GM10248 (cell line): ENCODE measurements around the gene FBXO21.
"Not testable (repeated sequence)": the region's sequence is repeated elsewhere in the genome, so short reads cannot be mapped to it uniquely, and the experiment has no call there.

Experiments used
- CTCF ChIA-PET: fragments of 300-600 bp; sonication (Branson Sonifier 250); formaldehyde crosslinking; extraction: SDS; loops from one replicate; lab custom pipeline; 2021; ENCODE audit warnings: antibody characterized with exemption; lab: Yijun Ruan, JAX
- POLR2A ChIA-PET: fragments of 350-650 bp; sonication (Branson Sonifier 250); formaldehyde crosslinking; extraction: SDS; loops from one replicate; lab custom pipeline; 2020; ENCODE audit warnings: antibody characterized with exemption; lab: Yijun Ruan, JAX
- DNase-seq: peaks from one replicate; pipeline ENCODE4 v3.0.0; 2012; ENCODE audit errors: extremely low spot score
- TF ChIP-seq, protein P1 (sequence below): IDR thresholded peaks from 2 replicates; pipeline ENCODE4 v1.5.1; 2012; ENCODE audit warnings: mild to moderate bottlenecking, low read depth; ENCODE audit errors: extremely low read depth, missing control alignments, control extremely low read depth

The FBXO21 gene

DNA sequence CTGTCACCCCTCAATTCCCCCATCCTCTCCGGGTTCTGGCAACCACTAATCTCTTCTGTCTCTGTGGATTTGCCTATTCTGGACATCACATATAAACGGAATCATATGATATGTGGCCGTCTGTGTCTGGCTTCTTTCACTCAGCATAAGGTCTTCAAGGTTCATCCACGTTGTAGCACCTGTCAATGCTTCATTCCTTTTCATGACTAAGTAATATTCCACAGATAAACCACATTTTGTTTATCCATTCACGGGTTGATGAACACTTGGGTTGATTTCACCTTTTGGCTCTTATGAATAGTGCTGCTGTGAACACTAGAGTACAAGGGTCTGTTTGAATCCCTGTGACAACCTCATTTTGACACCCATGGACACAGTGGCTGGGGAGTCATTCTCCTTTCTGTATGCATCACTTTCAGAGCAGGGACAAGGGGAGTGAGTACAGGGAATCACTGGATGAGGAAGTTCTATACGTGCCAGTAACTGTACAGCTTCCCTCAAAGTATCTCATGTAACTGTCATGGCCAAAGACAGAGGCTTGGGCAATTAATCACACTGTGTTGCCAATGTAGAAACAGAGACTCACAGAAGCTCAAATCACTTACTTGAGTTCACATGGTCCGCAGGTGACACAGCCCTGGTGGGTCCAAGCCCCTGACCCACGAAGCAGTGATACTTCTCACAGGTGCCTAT, 80.2 kb downstream of the FBXO21 start:
- TF ChIP-seq, protein P1, sequence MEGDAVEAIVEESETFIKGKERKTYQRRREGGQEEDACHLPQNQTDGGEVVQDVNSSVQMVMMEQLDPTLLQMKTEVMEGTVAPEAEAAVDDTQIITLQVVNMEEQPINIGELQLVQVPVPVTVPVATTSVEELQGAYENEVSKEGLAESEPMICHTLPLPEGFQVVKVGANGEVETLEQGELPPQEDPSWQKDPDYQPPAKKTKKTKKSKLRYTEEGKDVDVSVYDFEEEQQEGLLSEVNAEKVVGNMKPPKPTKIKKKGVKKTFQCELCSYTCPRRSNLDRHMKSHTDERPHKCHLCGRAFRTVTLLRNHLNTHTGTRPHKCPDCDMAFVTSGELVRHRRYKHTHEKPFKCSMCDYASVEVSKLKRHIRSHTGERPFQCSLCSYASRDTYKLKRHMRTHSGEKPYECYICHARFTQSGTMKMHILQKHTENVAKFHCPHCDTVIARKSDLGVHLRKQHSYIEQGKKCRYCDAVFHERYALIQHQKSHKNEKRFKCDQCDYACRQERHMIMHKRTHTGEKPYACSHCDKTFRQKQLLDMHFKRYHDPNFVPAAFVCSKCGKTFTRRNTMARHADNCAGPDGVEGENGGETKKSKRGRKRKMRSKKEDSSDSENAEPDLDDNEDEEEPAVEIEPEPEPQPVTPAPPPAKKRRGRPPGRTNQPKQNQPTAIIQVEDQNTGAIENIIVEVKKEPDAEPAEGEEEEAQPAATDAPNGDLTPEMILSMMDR, result no peak
- DNase-seq, result no peak
- CTCF ChIA-PET, result interaction anchor here (1.4 to 2.4 kb wide), 2 partner anchors 10 to 169 kb away, joined by 3 to 15 read pairs; no protein-coding TSS in a partner anchor
- POLR2A ChIA-PET, result no interaction called here

DNA sequence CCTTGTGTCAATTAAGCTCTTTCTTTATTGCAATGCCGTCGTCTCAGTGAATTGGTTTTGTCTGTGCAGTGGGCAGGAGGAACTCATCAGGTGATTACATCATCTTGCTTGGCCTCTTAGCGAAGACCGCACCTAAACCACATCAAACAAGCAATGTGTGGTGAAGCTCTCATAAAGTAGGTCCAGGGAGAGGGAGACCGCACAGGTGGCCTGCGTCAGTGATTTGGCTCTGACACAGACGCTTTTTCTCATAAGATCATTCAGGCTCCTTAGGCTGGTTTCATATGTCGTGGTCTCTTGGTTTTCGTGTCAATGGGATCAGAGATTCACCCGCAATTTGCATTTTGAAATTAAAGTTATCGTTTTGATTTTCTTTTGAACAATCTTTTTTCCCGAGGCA, 84.4 kb downstream of the FBXO21 start:
- CTCF ChIA-PET, result interaction anchor here (1.4 to 2.4 kb wide), 2 partner anchors 9 to 13 kb away, joined by 3 to 6 read pairs; no protein-coding TSS in a partner anchor
- TF ChIP-seq, protein P1, result no peak
- POLR2A ChIA-PET, result no interaction called here
- no peak for DNase-seq

DNA sequence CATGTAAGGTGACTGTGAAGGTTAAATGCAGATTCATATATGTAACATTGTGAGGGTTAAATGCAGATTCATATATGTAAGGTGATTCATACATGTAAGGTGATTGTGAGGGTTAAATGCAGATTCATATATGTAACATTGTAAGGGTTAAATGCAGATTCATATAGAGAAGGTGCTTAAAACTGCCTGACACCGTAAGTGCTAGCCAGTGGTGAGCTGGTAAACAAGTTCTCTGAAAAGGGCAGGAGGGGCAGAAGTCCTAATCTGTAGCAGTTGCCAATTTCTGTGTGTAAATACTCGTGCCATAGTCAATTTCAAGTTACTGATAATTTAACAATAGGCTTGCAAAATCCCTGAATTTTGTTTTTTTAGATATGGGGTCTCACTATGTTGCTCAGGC, 86.3 kb downstream of the FBXO21 start:
- DNase-seq, POLR2A ChIA-PET: not testable (repeated sequence)
- CTCF ChIA-PET, result interaction anchor here (1.6 kb wide), 1 partner anchor 16 kb away, joined by 5 read pairs; no protein-coding TSS in a partner anchor

DNA sequence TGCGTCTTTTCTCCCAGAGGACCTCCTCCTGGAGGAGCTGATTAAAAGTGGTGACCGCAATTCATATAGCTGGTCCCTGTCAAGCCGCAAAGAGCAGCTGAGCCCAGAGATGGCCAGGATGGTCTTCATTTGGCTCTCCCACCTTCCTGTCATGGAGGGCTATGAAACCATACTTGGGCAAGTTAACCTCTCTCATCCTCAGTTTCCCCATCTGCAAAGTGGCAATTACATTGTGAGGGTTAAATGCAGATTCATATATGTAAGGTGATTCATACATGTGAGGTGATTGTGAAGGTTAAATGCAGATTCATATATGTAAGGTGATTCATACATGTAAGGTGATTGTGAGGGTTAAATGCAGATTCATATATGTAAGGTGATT, 87.5 kb downstream of the FBXO21 start:
- ChIA-PET POLR2A (no interaction called here), CTCF (no interaction called here)
- DNase-seq, result no peak
- TF ChIP-seq, protein P1, result no peak

DNA sequence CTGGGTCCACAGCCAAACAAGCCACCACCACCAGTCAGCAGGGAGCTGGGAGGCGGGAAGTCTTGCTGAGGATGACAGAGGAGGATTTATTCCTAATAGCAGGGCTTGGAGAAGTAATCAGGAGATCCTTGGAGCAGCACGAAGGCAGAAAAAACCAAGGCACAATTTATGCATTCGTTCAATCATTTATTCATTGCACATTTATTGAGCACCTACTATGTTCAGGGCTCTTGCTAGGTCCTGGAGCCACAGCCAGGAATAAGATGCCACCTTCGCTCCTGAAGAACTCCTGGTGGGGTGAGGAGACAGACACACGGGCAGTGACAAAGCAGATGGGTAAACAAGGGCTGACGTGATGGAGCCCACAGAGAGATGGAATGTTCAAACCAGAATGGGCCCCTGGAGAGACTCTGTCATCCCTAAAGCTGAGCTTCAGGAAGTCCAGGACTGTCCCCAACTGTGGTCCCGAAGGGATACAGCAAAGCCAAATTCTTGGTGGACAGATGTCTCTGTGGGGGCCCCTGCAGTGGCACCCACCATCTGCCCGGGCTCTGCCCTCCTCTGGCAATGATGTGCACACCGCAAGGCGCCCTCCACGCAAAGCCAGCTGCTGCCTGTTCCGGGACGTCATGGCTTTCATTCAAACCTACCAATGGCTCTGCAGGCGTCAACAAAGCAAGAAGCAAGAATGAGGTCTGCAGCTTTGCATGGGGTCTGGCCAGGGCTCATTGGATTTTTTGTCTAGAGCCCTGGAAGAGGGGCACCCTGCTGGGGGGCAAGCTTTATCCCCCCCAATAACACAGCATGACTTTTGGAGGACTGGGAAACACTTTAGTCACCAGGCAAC, 88.1 kb downstream of the FBXO21 start:
- CTCF ChIA-PET, result interaction anchor here (1.2 to 1.7 kb wide), 3 partner anchors 17 to 76 kb away, joined by 3 to 8 read pairs (median 4); no protein-coding TSS in a partner anchor
- DNase-seq, result no peak
- TF ChIP-seq, protein P1, result no peak
- POLR2A ChIA-PET, result no interaction called here

DNA sequence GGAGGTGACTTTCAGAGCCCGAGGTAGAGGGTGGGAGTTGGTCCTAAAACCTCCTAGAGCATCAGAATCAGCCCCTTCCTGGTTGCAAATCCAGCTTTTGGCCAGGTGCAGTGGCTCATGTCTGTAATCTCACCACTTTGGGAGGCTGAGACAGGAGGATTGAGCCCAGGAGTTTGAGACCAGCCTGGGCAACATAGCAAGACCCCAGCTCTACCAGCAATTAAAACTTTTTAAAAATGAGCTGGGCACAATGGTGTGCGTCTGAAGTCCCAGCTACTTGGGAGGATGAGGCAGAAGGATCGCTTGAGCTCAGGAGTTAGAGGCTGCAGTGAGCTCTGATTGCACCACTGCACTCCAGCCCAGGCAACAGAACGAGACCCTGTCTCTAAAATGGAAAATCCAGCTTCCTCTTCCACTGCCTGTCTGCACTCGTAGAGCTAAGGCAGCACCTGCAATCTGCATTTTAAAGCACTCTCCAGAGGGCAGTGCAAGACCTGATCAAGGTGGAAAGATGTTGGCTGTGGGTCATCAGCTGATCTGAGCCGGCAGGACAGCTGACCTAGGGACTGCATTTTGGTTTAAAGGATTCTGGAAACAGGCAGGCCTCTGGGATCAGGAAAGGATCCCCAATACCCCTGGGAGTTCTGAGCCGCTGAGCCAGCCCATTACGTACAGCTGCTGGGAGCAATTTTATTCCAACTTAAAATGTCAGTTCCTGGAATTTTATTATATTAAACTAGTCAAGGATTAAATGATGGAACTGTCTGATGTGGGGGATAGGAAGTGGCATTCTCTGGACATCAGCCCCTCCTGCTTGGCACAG, 89.2 kb downstream of the FBXO21 start:
- ChIA-PET CTCF (interaction anchor here (0.7 to 1.7 kb wide), 8 partner anchors 11 to 77 kb away, joined by 3 to 8 read pairs (median 3); no protein-coding TSS in a partner anchor), POLR2A (no interaction called here)
- no peak for DNase-seq
- TF ChIP-seq, protein P1, result no peak
